Kidney epithelial cell (primary cell): ENCODE measurements around the gene SMAD2. TPM values are rescaled to one million over a fixed set of nuclear protein-coding genes. Genes with fewer than 3 reads are reported as not detected.

Experiments used
- DNase-seq: peaks from one replicate; pipeline ENCODE4 v3.0.0-alpha.2; 2010; ENCODE audit warnings: low read depth
- H3K27me3 ChIP-seq: 2 replicates; pipeline ENCODE4 v1.6.0; 2011; ENCODE audit warnings: low read length; ENCODE audit not compliant: control insufficient read depth, insufficient read depth
- H3K36me3 ChIP-seq: 2 replicates; pipeline ENCODE4 v1.5.1; 2011; ENCODE audit warnings: low read length; ENCODE audit not compliant: control insufficient read depth, insufficient read depth
- H3K4me3 ChIP-seq: 2 replicates; pipeline ENCODE4 v1.5.1; 2011; ENCODE audit warnings: low read depth, mild to moderate bottlenecking, control low read depth, low read length
- total RNA-seq: library from RNA; depleted of rRNA; stranded (reverse); fragments of >200 nt; gene quantifications from 2 replicates; pipeline ENCODE4 v1.2.3, GENCODE V29; 2015
- TF ChIP-seq, protein P1 (sequence below): IDR thresholded peaks from 2 replicates; pipeline ENCODE4 v1.5.1; 2011; ENCODE audit warnings: mild to moderate bottlenecking, moderate library complexity, low read length, control low read depth, inconsistent platforms; ENCODE audit not compliant: insufficient read depth, poor library complexity, severe bottlenecking

The SMAD2 gene
- total RNA-seq, 1 donor from 2014 or later, result 122 TPM

DNA sequence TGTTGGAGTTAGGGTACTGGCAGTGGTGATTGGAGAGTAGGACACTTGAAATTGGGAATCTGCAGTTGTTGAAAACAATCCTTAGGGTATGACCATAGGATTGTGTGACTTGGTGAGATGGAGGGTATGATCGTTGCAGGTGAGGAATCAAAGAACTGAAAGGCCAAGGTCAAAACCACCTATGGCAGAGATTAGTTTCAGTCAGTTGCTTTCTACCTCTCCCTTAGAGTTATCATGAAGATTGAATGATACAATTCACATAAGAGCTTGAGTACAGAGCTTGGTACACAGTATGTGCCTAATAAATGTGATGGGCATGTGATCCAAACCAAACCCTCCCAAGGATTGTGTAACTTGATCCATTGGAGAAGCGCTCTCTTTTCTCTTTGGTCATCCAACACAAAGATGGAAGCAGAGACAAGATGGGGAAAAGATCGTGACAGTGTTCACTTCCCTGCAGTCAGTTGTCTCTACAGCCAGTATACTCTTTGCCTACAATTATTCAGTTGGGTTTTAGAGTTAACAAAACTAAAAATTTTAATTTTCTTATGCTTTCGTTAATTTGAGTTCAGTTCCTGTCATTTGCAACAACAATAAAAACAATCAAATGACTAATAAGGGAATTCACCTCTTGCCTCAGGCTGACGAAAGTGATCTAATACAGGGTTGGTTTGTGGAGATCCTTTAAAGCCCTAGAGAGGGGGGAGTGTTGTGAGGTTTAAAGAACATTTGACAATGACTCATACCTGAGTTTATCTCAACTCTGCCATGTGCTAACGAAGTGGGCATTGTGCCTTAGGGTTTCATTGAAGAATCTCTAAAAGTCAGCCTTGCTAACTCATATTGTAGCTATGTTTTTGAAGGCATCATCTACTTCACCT, 14.8 kb upstream of the SMAD2 start:
- DNase-seq, result peak; percentile 83
- no peak overlapping the region for H3K4me3 ChIP-seq
- H3K36me3 ChIP-seq, result no peaks in the 10 kb centered on the region
- TF ChIP-seq, protein P1, sequence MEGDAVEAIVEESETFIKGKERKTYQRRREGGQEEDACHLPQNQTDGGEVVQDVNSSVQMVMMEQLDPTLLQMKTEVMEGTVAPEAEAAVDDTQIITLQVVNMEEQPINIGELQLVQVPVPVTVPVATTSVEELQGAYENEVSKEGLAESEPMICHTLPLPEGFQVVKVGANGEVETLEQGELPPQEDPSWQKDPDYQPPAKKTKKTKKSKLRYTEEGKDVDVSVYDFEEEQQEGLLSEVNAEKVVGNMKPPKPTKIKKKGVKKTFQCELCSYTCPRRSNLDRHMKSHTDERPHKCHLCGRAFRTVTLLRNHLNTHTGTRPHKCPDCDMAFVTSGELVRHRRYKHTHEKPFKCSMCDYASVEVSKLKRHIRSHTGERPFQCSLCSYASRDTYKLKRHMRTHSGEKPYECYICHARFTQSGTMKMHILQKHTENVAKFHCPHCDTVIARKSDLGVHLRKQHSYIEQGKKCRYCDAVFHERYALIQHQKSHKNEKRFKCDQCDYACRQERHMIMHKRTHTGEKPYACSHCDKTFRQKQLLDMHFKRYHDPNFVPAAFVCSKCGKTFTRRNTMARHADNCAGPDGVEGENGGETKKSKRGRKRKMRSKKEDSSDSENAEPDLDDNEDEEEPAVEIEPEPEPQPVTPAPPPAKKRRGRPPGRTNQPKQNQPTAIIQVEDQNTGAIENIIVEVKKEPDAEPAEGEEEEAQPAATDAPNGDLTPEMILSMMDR, result no peak
- H3K27me3 ChIP-seq, result no peaks in the 10 kb centered on the region

DNA sequence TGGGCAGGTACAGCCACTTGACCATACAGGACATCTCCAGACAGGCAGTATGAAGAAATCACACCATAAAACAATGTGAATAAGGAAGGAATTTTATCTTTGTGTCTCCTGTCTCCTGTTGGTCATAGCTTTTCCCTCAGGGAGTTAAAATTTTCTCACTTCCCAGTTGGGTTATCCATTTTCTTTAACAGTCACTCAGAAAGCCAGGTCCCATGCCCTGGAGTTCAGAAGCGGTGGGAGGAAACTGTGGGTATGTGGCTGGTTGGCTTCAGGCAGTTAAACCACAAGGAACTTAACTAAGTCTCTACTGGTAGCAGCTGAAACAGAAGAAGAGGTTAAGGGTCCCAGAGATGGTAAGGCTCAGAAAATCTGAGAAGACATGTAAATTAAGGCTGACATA, 6.5 kb upstream of the SMAD2 start:
- H3K36me3 ChIP-seq, result no peaks in the 10 kb centered on the region
- no peak for DNase-seq
- TF ChIP-seq, protein P1, result no peak
- no peak overlapping the region for H3K4me3 ChIP-seq
- H3K27me3 ChIP-seq, result no peaks in the 10 kb centered on the region

DNA sequence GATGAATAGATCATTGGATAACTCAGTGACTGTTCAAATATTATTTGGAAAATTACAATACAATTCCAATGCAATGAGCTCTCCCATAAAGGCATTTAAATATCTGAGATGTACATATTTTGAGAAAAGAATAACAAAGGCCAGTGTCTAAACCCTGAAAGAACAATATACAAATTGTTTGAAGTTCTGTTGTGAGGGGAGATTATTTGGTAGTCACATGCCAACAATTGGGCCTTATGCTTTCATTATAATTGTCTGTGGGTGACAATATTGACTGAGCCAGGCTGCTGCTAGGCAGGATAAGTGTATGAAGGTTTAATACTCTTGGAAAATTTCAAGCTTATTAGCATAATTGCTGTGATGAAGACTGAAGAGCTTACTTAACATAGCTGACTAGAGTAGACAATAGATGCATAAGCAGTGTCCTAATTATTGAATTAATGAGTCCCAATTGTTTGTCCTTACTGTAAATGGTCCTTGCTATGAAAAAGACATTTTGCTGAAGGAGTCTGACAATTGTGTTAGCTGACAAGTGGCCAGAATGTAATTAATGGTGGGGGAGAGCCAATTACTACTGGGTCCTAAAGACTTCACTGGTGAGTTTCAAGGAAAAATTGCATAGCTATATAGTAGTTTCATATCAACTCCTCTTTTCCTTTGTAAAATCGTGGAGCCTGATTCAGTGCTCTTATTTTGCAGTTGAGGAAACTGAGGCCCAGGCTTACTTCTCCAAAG, 5.0 kb upstream of the SMAD2 start:
- no peak for DNase-seq
- Histone ChIP-seq H3K36me3 (no peaks in the 10 kb centered on the region), H3K27me3 (no peaks in the 10 kb centered on the region), H3K4me3 (no peak overlapping the region)
- TF ChIP-seq, protein P1, result no peak

DNA sequence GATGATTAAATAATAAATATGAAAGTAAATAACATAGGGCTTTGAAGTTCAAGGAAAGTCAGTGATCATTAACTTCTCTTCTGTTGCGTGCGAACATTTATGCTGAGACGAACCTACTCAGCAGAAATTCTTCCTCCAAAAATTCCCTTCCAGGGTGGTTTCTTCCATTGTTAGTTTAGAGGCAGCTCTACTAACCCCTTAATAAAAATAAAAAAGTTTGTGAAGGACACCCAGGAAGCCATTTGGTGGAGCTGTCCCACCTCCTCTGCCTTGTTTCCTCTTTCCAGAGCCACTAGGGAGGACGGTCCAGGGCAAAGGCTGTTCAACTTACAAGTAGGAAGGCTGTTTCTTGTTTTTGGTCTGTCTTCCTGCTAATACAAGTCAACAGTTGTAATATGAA, 2.1 kb upstream of the SMAD2 start:
- TF ChIP-seq, protein P1, result no peak
- no peaks in the 10 kb centered on the region for H3K36me3 ChIP-seq
- no peak for DNase-seq
- no peaks in the 10 kb centered on the region for H3K27me3 ChIP-seq
- no peak overlapping the region for H3K4me3 ChIP-seq

DNA sequence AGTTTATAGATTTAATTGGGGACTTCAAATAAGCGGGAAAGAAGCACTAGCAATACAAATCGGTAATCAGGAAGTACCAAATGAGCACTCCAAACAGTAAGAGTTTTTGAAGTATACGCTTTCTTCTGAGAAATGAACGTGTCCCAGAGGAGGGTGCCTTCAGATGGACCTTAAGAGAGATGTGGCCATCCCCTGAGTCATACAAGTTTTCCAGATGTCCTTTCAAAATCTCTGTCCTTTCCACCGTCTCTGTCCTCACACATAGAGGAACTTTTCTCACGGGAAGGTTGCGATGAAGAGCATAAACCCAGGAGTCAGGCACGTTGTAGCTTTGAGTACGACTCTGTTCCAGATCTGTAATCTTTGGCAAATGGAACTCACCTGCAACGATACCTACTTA, 1.7 kb upstream of the SMAD2 start:
- Histone ChIP-seq H3K27me3 (no peaks in the 10 kb centered on the region), H3K4me3 (no peak overlapping the region), H3K36me3 (no peaks in the 10 kb centered on the region)
- DNase-seq, result no peak
- TF ChIP-seq, protein P1, result no peak
